Embryonic facial prominence (tissue), 1 donor: Measurements from ENCODE around the gene TMEM269.
"Not testable (repeated sequence)": the region's sequence is repeated elsewhere in the genome, so short reads cannot be mapped to it uniquely, and the experiment has no call there.

Experiments used
- DNase-seq: peaks from one replicate; pipeline ENCODE4 v3.0.0-alpha.2; 2016; ENCODE audit errors: extremely low spot score

TMEM269 gene

DNA sequence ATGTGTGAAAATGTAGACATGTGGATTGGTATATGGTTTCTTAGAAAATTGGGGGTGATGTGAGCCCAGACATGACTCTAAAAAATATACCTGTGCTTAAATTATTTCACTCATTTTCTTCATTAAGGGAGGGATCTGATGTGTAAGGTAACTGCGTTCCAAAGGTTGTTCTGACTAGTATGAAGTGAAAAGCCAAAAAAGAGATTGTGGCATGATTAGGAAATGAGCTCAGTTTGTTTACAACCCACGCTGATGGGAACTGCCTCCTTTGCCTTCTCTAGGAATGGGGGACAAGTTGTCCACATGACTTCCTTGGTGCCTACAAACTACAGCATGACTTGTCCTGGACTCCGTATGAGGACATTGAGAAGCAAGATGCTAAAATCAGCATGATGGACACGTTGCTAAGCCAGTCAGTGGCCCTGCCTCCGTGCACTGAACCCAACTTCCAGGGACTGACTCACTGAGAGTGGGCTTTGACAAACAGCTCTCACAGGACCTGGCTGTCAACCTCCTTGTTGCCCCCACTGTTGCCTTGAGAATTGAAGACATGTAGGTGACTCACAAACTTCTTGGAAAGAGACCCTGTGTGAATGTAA lies 9.8 kb upstream of the TMEM269 start:
- DNase-seq: no peak

DNA sequence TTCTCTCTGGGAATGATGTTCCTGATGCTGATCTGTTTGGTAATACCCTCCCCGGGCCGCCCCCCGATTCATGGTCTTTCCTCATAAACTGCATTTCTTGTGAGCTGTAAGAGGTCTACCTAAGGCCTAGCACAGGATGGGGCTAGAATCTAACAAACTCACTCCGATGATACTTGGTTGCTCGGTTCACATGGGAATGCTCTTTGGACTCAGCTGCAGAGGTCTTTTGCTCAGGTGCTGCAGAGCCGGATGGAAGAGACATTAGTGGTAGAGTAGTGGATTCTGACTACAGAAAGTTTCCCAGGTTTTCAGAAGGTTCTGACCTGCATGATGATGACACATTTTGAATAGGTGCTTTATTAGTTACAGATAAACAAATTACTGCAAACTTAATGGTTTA lies 8.3 kb upstream of the TMEM269 start:
- no peak for DNase-seq

- DNase-seq: no peak
Observed at GRCh38 chr1:42777852-42778251, 6.9 kb upstream of the TMEM269 start.

DNA sequence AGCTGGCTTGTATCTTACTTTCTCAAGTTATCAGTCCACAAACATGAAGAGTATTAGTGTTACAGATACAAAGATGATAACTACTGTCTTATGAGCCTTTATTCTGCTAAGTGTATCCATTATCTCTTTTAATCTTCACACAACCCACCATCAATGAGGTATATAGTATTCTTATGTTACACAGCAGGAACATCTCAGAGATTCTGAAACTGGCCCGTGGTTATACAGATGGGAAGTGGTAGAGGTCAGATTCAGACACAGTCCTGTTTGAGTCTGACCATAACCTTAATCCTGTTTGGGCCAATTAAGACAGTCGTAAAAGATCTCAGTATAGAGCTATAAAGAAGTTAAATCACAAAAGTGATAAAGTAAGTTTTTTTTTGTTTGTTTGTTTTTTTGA lies 5.1 kb upstream of the TMEM269 start:
- DNase-seq: no peak

- DNase-seq: no peak
Observed at GRCh38 chr1:42780176-42780575, 4.6 kb upstream of the TMEM269 start.

GRCh38 chr1:42783092-42783491 lies 1.7 kb upstream of the TMEM269 start:
- no peak for DNase-seq

GRCh38 chr1:42784547-42784945 lies 245 bp upstream of the TMEM269 start:
- no peak for DNase-seq

DNA sequence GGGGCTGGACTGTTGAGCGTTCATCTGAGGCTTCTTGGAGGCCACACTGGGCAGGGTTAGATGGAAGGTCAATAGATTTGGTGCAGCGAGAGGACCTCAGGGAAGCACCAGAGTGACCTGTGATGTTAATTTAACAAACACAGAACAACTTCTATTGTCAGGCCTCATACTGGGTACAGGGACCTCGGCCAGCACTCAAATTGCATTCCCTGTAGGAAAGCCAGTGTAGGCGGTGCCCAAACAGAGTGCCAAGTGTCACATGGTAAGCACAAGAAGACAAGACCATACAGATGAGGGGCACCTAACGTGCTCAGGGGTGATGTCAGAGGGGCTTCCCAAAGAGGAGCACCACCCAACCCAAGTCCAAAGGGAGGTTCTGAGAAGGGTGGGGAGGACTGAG lies 1.3 kb downstream of the TMEM269 start:
- no peak for DNase-seq

DNA sequence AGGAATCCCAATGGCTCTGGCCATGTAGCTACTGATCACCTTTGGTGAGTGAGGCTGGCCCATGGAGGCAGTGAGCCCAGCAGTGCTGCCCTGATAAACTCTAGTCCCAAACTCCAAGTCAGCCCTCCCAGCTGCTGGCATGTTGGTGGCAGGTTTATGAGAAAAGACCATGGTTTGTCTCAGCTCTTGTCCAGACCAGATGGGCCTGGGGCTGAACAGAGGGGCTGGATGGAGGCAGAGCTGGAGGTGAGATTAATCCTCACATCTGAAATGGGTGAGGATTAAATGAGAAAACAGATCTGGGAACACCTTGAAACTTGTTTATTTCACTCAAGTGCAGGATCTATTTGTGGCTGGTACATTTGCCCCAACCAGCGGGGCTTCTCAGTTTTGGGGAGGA lies 3.2 kb downstream of the TMEM269 start:
- DNase-seq: no peak

DNA sequence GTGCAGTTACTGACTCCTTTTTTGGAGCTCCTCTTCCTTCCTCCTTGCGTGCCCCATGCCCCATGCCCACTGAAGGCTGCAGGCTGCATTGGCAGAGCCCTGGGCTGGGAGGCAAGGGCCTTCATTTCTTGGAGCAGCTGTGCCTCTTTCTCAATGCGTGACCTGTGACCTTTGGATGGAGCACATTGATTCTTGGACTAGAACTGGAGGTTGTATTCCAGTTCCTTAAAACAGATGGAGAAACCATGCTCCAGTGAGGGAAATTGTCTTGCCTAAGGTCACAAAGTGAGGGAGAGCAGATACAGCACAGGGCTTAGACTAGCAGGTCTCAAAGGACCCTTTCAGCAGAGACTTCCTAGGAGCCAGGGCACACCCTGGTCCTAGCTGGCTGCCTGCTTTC lies 9.0 kb downstream of the TMEM269 start:
- no peak for DNase-seq

DNA sequence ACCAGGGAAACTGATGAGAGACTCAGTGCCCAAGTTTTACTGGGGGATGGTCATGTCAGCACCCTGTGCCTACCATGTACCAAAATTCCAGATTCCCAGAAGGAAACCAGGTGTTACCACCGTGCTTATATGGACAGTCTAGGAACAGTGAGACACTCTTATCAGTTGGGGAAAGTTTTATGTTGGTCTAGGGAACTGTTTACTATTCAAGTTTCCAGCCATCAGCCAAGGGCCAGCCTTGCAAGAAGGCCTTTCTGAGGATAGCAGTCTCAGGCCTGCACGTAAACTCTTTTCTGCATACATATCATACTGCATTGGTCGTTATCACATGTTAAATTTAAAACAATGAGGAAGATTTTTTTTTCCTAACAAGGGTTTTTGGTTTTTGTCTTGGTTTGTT lies 12.6 kb downstream of the TMEM269 start:
- DNase-seq: no peak

DNA sequence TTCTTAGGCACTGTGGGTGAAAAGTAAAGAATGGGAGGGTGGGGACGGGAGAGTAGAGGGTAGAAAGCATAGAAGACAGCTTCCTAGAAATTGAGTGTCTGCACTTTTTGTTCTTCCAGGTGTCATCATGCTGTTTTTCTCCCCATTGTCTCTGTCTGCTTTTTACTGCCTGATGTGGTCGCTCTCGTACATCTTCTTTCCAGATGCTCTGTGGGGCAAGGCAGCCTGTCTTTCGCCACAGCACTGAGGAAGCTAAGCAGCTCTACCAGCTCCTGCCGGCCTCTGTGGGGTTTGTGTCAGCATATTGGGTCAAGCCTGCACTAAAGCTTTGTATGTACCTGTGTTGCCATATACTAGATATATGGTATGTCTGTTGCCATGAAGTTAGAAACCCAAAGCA lies 13.2 kb downstream of the TMEM269 start:
- DNase-seq: no peak

- DNase-seq: no peak
Observed at GRCh38 chr1:42801832-42802473, 17.2 kb downstream of the TMEM269 start.

GRCh38 chr1:42806171-42806570 lies 21.4 kb downstream of the TMEM269 start:
- no peak for DNase-seq

DNA sequence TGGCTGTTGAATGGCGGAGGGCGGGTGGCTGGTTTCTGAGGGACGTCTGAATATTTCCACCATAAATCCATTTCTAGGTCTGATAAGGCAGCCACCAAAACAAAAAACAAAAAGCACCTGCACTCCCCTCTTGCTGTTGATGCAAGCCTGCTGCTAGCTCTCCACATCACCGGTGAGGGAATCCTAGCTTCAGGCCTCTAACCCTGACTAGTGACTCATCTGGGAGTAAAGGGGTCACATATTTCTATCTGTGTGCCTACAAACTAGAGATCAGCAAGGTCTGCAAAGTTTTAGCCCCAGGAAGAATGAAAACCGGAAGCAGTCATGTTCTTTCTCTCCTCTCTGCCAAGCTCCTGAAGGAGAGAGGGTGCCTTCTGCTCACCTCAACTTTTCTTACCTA lies 21.8 kb downstream of the TMEM269 start:
- no peak for DNase-seq

GRCh38 chr1:42807056-42807668 lies 22.4 kb downstream of the TMEM269 start:
- no peak for DNase-seq

DNA sequence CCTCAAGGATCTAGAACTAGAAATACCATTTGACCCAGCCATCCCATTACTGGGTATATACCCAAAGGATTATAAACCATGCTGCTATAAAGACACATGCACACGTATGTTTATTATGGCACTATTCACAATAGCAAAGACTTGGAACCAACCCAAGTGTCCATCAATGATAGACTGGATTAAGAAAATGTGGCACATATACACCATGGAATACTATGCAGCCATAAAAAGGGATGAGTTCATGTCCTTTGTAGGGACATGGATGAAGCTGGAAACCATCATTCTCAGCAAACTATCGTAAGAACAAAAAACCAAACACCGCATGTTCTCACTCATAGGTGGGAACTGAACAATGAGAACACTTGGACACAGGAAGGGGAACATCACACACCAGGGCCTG lies 30.0 kb downstream of the TMEM269 start:
- not testable (repeated sequence) for DNase-seq

- no peak for DNase-seq
Observed at GRCh38 chr1:42815941-42816584, 31.3 kb downstream of the TMEM269 start.

DNA sequence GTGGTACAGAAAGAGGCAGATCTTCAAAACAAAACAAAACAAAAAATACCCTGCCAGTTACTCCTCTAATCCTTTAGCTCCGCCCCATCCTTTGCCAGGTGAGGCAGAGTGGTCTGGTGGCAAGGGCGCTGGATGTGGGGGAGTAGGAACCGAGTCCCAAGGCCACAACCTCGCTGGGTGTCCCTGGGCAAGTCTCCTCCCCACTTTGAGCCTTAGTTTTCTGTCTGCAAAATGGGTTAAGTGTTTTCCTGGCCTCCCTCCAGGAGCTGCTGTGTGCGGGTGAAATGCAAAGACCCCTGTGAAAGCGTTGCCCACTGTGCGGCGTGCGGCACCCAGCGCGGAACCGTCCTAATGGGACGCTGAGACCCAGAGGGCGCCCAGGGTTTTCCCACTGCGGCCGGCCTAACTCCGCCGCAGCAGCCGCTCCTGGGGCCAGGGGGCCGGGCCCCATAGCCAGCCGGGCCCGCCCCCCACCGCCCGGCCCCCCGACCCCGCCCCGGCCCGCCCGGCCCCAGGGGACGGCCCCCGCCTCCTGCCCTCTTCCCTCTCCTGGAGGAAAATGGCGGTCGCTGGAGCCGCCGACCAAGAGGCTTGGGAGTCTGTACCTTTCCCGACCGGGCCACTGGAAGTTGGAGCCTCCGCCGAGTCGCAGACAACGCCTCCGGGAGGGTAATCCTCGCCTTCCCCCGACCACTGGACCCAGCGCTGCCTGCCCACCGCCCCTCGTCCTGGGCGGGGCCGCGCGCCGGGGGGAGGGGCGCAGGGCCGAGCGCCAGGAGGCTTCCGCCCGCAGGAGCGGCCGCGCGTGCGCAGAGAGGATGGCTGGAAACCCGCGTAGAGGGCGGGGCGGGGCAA lies 32.0 kb downstream of the TMEM269 start, which contains the start of the genes ERMAP and SVBP:
Gene ERMAP (plus strand): TSS at position 538 of the 855 bp plus-strand sequence. CDS start 13,327 bp downstream, outside the sequence.
Gene SVBP (minus strand): TSS at position 813 of the 855 bp plus-strand sequence. CDS start 853 bp downstream, outside the sequence.
- DNase-seq: peak; percentile 81

- DNase-seq: no peak
Observed at GRCh38 chr1:42817440-42817767, 32.6 kb downstream of the TMEM269 start.

GRCh38 chr1:42817976-42818375 lies 33.2 kb downstream of the TMEM269 start:
- no peak for DNase-seq

DNA sequence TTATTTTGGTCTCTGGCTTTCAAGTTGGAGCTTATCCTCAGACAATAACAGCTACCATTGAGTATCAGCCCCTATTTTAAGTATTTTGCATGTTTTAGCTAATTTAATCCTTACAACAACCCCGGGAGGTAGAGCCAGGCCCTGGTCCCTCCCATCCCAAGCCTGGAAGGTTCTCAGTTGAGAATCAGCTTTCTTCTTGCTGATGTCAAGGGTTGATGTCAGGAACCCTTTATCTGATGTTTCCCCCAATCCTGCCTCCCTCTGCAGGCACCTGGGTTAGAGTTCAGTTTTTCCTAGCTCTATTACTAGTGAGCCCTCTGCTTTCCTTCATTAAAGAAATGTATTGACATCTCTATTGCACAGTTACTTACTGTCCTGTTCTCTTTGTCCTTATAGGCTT lies 36.0 kb downstream of the TMEM269 start:
- DNase-seq: no peak
